Measurements from ENCODE around the gene ELF2. TPM values are rescaled to one million over a fixed set of nuclear protein-coding genes. Genes with fewer than 3 reads are reported as not detected.
A peak's percentile ranks its signal among the peaks of the same experiment; 100 is the strongest.
"Not testable (repeated sequence)": the region's sequence is repeated elsewhere in the genome, so short reads cannot be mapped to it uniquely, and the experiment has no call there.

The ELF2 gene
- polyA plus RNA-seq, 4 donors, result 8.1 to 43.3 (median 12.4) TPM

- peak within 1 kb of the TSS; percentile 80 to 98 (median 94) for H3K27ac ChIP-seq (ENCODE audit: low read depth in 1 of 3, low read length in 2 of 3)
- H3K4me1 ChIP-seq (ENCODE audit: control insufficient read depth in 3 of 3, insufficient read depth in 2 of 3, low read depth in 1 of 3, low read length in 2 of 3), result peaks cover 5 to 29% (median 10%) of the 10 kb centered on the region in 3 donors
- H3K4me3 ChIP-seq (ENCODE audit: low read depth in 1 of 3, low read length in 3 of 3), result peak within 1 kb of the TSS; percentile 57 to 97 (median 81)
- H3K9me3 ChIP-seq (ENCODE audit: control insufficient read depth in 2 of 2, insufficient read depth in 1 of 2, low read depth in 1 of 2, low read length in 1 of 2), result no peaks in the 10 kb centered on the region
- WGBS, 3 donors, result 0 to 1% (median 0%) methylated on average over 56 to 62 of the region's 62 CpGs
- no peaks in the 10 kb centered on the region for H3K27me3 ChIP-seq (ENCODE audit: control insufficient read depth in 3 of 3, insufficient read depth in 3 of 3, low read length in 3 of 3)
- FAIRE-seq (no peak), DNase-seq (peak; percentile 89 to 94)
- no peaks in the 10 kb centered on the region for H3K36me3 ChIP-seq (ENCODE audit: control insufficient read depth in 3 of 3, insufficient read depth in 2 of 3, low read depth in 1 of 3, low read length in 3 of 3)
Observed at GRCh38 chr4:139015269-139015947, 161.6 kb downstream of the ELF2 start, which contains the start of gene NOCT. NOCT (plus strand) TSS chr4:139015781; CDS start chr4:139015982, 201 bp downstream.

- WGBS, 3 donors, result 4 to 23% (median 15%) methylated on average over 9 of the region's 9 CpGs
- Histone ChIP-seq H3K27me3 (ENCODE audit: control insufficient read depth in 3 of 3, insufficient read depth in 3 of 3, low read length in 3 of 3) (no peaks in the 10 kb centered on the region), H3K36me3 (ENCODE audit: control insufficient read depth in 3 of 3, insufficient read depth in 2 of 3, low read depth in 1 of 3, low read length in 3 of 3) (no peaks in the 10 kb centered on the region), H3K27ac (ENCODE audit: low read depth in 1 of 3, low read length in 2 of 3) (peak overlapping the region; percentile 80 to 98 (median 94)), H3K9me3 (ENCODE audit: control insufficient read depth in 2 of 2, insufficient read depth in 1 of 2, low read depth in 1 of 2, low read length in 1 of 2) (no peaks in the 10 kb centered on the region), H3K4me3 (ENCODE audit: low read depth in 1 of 3, low read length in 3 of 3) (peak overlapping the region; percentile 19 to 97 (median 57)), H3K4me1 (ENCODE audit: control insufficient read depth in 3 of 3, insufficient read depth in 2 of 3, low read depth in 1 of 3, low read length in 2 of 3) (peaks cover 5 to 26% (median 8%) of the 10 kb centered on the region in 3 donors)
- FAIRE-seq, result peak; percentile 44
- peak; percentile 82 to 87 for DNase-seq
Observed at GRCh38 chr4:139014371-139015268, 162.4 kb downstream of the ELF2 start.

- Histone ChIP-seq H3K36me3 (ENCODE audit: control insufficient read depth in 3 of 3, insufficient read depth in 2 of 3, low read depth in 1 of 3, low read length in 3 of 3) (no peaks in the 10 kb centered on the region), H3K27me3 (ENCODE audit: control insufficient read depth in 3 of 3, insufficient read depth in 3 of 3, low read length in 3 of 3) (no peaks in the 10 kb centered on the region), H3K27ac (ENCODE audit: low read depth in 1 of 3, low read length in 2 of 3) (peak overlapping the region; percentile 25 to 63 (median 60)), H3K9me3 (ENCODE audit: control insufficient read depth in 2 of 2, insufficient read depth in 1 of 2, low read depth in 1 of 2, low read length in 1 of 2) (peaks cover 1 to 12% of the 10 kb centered on the region in 2 donors), H3K4me3 (ENCODE audit: low read depth in 1 of 3, low read length in 3 of 3) (no peak overlapping the region), H3K4me1 (ENCODE audit: control insufficient read depth in 3 of 3, insufficient read depth in 2 of 3, low read depth in 1 of 3, low read length in 2 of 3) (peaks cover 5 to 14% (median 8%) of the 10 kb centered on the region in 3 donors)
- peak; percentile 66 to 94 for DNase-seq
- WGBS, 3 donors, result 55 to 72% (median 60%) methylated on average over 16 of the region's 16 CpGs
- FAIRE-seq, result no peak
Observed at GRCh38 chr4:139011225-139011950, 165.6 kb downstream of the ELF2 start.

GRCh38 chr4:139009702-139010101 is 167.3 kb downstream of the ELF2 start:
- H3K27ac ChIP-seq (ENCODE audit: low read depth in 1 of 3, low read length in 2 of 3), result no peak overlapping the region
- H3K4me3 ChIP-seq (ENCODE audit: low read depth in 1 of 3, low read length in 3 of 3), result no peak overlapping the region
- FAIRE-seq, result no peak
- DNase-seq, result no peak
- WGBS, 3 donors, result 45 to 63% (median 48%) methylated on average over 1 of the region's 1 CpG
- peaks cover 1 to 12% of the 10 kb centered on the region in 2 donors for H3K9me3 ChIP-seq (ENCODE audit: control insufficient read depth in 2 of 2, insufficient read depth in 1 of 2, low read depth in 1 of 2, low read length in 1 of 2)
- H3K4me1 ChIP-seq (ENCODE audit: control insufficient read depth in 3 of 3, insufficient read depth in 2 of 3, low read depth in 1 of 3, low read length in 2 of 3), result peaks cover 3 to 9% (median 8%) of the 10 kb centered on the region in 3 donors
- no peaks in the 10 kb centered on the region for H3K27me3 ChIP-seq (ENCODE audit: control insufficient read depth in 3 of 3, insufficient read depth in 3 of 3, low read length in 3 of 3)
- H3K36me3 ChIP-seq (ENCODE audit: control insufficient read depth in 3 of 3, insufficient read depth in 2 of 3, low read depth in 1 of 3, low read length in 3 of 3), result no peaks in the 10 kb centered on the region

- H3K36me3 ChIP-seq (ENCODE audit: control insufficient read depth in 3 of 3, insufficient read depth in 2 of 3, low read depth in 1 of 3, low read length in 3 of 3); FAIRE-seq; H3K4me3 ChIP-seq (ENCODE audit: low read depth in 1 of 3, low read length in 3 of 3); DNase-seq; H3K27me3 ChIP-seq (ENCODE audit: control insufficient read depth in 3 of 3, insufficient read depth in 3 of 3, low read length in 3 of 3); H3K27ac ChIP-seq (ENCODE audit: low read depth in 1 of 3, low read length in 2 of 3); H3K4me1 ChIP-seq (ENCODE audit: control insufficient read depth in 3 of 3, insufficient read depth in 2 of 3, low read depth in 1 of 3, low read length in 2 of 3): not testable (repeated sequence)
- H3K9me3 ChIP-seq (ENCODE audit: control insufficient read depth in 2 of 2, insufficient read depth in 1 of 2, low read depth in 1 of 2, low read length in 1 of 2), result peaks cover 1 to 12% of the 10 kb centered on the region in 2 donors
- WGBS, 3 donors, result 96 to 97% (median 96%) methylated on average over 7 of the region's 7 CpGs
Observed at GRCh38 chr4:139008278-139008677, 168.7 kb downstream of the ELF2 start.

- no peak overlapping the region for H3K27ac ChIP-seq (ENCODE audit: low read depth in 1 of 3, low read length in 2 of 3)
- no peak overlapping the region for H3K4me3 ChIP-seq (ENCODE audit: low read depth in 1 of 3, low read length in 3 of 3)
- H3K27me3 ChIP-seq (ENCODE audit: control insufficient read depth in 3 of 3, insufficient read depth in 3 of 3, low read length in 3 of 3), result no peaks in the 10 kb centered on the region
- FAIRE-seq (no peak), DNase-seq (no peak)
- WGBS, 3 donors, result 84 to 97% (median 90%) methylated on average over 2 of the region's 2 CpGs
- H3K9me3 ChIP-seq (ENCODE audit: control insufficient read depth in 2 of 2, insufficient read depth in 1 of 2, low read depth in 1 of 2, low read length in 1 of 2), result peaks cover 1 to 12% of the 10 kb centered on the region in 2 donors
- H3K4me1 ChIP-seq (ENCODE audit: control insufficient read depth in 3 of 3, insufficient read depth in 2 of 3, low read depth in 1 of 3, low read length in 2 of 3), result peaks cover 0 to 4% (median 3%) of the 10 kb centered on the region in 3 donors
- H3K36me3 ChIP-seq (ENCODE audit: control insufficient read depth in 3 of 3, insufficient read depth in 2 of 3, low read depth in 1 of 3, low read length in 3 of 3), result no peaks in the 10 kb centered on the region
Observed at GRCh38 chr4:139007640-139008039, 169.4 kb downstream of the ELF2 start.
